Activated CD8-positive, alpha-beta memory T cell treated with anti-CD3 and anti-CD28 coated beads, Interleukin-2, amount 50 U/mL, for 1 hour (primary cell): Measurements from ENCODE around the gene GPC6.
"Not testable (repeated sequence)": the region's sequence is repeated elsewhere in the genome, so short reads cannot be mapped to it uniquely, and the experiment has no call there.

ENCODE experiments used
- DNase-seq: peaks from one replicate; pipeline ENCODE4 v3.0.0-alpha.2; 2020; ENCODE audit errors: extremely low read depth

The GPC6 gene

GRCh38 chr13:93226623-93227279 lies at the start of gene GPC6:
Gene GPC6, plus strand, starts transcription at chr13:93226807.
- no peak for DNase-seq

GRCh38 chr13:93180356-93180969 lies 46.1 kb upstream of the GPC6 start:
- no peak for DNase-seq

- no peak for DNase-seq
Measured at GRCh38 chr13:93182406-93182805, 44.2 kb upstream of the GPC6 start.

- DNase-seq = no peak
Measured at GRCh38 chr13:93183302-93183701, 43.3 kb upstream of the GPC6 start.

GRCh38 chr13:93190006-93190405 lies 36.6 kb upstream of the GPC6 start:
- no peak for DNase-seq

GRCh38 chr13:93193682-93194081 lies 32.9 kb upstream of the GPC6 start:
- no peak for DNase-seq

- DNase-seq = no peak
Measured at GRCh38 chr13:93199856-93200255, 26.8 kb upstream of the GPC6 start.

GRCh38 chr13:93200626-93201025 lies 26.0 kb upstream of the GPC6 start:
- no peak for DNase-seq

GRCh38 chr13:93201992-93202558 lies 24.5 kb upstream of the GPC6 start:
- no peak for DNase-seq

- not testable (repeated sequence) for DNase-seq
Measured at GRCh38 chr13:93206778-93207392, 19.7 kb upstream of the GPC6 start.

GRCh38 chr13:93216122-93216521 lies 10.5 kb upstream of the GPC6 start:
- DNase-seq = no peak

- DNase-seq = no peak
Measured at GRCh38 chr13:93217721-93218261, 8.8 kb upstream of the GPC6 start.

GRCh38 chr13:93218583-93218982 lies 8.0 kb upstream of the GPC6 start:
- no peak for DNase-seq

- DNase-seq = no peak
Measured at GRCh38 chr13:93220073-93220472, 6.5 kb upstream of the GPC6 start.

- no peak for DNase-seq
Measured at GRCh38 chr13:93222976-93223375, 3.6 kb upstream of the GPC6 start.

- no peak for DNase-seq
Measured at GRCh38 chr13:93224535-93224934, 2.1 kb upstream of the GPC6 start.

- no peak for DNase-seq
Measured at GRCh38 chr13:93225610-93226009, 997 bp upstream of the GPC6 start.

- no peak for DNase-seq
Measured at GRCh38 chr13:93226065-93226622, 463 bp upstream of the GPC6 start.

GRCh38 chr13:93227280-93227877 lies 772 bp downstream of the GPC6 start:
- DNase-seq = no peak

GRCh38 chr13:93227878-93228642 lies 1.5 kb downstream of the GPC6 start:
- DNase-seq = no peak

GRCh38 chr13:93228643-93228937 lies 2.0 kb downstream of the GPC6 start:
- no peak for DNase-seq
